IPS-NIHi7 (cell line): Measurements from ENCODE around the gene ZNF831.

Source experiments
- DNase-seq: peaks from one replicate; pipeline ENCODE4 v3.0.0; 2012; ENCODE audit warnings: mixed read lengths; ENCODE audit errors: extremely low spot score

Gene ZNF831

DNA sequence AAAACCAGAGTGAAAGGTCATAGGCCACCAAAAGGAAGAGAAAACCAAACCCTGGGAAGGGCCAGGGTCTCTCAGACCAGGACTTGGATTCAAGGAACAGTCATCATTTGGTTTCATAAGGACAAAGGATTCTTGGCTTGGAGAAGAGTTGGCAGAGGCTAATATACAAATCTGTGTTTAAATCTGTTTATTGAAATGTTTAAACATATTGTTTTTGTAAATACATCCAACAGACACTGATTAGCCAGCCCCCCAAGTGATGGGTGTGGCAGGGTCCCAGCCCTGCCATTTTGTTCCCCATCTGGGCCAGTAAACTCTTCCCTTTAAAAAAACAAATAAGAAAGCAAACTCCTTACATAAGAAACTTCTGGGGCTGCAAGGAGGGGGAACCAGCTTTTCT lies 6.1 kb upstream of the ZNF831 start:
- no peak for DNase-seq

DNA sequence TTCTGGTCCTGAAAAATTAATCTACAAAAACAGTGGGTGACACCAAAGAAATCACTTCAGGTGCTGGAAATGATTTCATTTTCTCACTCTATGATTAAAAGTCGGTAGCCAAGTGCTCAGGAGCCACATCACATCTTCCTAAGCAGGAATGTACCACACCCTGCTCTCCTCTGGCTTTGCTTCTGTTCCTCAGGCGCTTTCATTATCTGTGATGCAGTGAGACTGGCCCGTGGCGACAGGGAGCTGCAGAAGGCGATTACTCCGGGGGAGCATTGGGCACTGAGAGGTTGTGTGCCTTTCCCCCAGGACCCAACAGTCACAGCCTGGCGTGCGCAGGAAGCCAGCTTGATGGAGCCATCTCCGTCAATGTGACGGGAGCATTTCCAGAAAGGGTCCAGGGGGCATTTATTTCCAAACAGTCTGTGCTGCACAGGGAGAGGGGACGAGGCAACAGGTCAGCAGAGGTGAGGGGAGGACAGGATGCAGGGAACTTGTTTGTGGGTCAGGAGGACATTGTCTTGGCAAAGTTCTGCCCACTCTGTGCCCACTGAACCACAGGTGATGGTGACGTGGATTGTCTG lies 5.6 kb upstream of the ZNF831 start:
- no peak for DNase-seq

DNA sequence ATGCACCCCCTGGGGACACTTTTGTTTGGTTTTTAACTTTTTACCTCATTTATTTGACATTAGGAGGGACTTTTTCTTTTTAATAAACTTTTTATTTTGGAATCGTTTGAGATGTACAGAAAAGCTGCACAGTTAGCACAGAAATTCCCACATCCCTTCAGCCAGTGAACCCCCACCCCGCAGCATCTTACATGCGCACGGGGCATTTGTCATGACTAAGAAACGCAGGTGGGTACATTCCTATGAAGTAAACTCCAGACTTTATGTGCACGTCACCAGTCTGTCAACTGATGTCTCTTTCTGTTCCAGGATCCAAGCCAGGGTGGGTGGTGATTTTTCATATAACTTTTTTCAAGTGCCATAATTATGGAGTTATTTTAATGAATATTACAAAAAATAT lies 4.9 kb upstream of the ZNF831 start:
- no peak for DNase-seq

DNA sequence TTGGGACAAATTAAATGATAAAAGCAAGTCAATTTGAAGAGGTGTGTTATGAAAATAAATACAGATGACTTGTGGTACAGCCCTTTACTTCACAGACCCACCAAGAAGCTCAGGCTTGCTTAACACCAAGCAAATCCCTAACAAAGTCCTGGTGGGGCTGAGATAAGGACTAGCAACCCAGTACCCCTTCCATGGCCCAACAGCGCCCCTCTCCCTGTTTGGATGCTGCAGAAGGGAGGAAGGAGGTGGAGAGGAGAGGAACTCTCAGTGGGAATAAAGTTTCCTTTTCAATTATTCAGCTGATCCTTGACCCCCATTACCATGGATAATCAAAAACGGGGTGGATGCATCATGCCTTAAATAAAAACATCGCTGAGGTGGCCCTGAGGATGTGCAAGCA lies 4.5 kb upstream of the ZNF831 start:
- DNase-seq = peak; percentile 54

DNA sequence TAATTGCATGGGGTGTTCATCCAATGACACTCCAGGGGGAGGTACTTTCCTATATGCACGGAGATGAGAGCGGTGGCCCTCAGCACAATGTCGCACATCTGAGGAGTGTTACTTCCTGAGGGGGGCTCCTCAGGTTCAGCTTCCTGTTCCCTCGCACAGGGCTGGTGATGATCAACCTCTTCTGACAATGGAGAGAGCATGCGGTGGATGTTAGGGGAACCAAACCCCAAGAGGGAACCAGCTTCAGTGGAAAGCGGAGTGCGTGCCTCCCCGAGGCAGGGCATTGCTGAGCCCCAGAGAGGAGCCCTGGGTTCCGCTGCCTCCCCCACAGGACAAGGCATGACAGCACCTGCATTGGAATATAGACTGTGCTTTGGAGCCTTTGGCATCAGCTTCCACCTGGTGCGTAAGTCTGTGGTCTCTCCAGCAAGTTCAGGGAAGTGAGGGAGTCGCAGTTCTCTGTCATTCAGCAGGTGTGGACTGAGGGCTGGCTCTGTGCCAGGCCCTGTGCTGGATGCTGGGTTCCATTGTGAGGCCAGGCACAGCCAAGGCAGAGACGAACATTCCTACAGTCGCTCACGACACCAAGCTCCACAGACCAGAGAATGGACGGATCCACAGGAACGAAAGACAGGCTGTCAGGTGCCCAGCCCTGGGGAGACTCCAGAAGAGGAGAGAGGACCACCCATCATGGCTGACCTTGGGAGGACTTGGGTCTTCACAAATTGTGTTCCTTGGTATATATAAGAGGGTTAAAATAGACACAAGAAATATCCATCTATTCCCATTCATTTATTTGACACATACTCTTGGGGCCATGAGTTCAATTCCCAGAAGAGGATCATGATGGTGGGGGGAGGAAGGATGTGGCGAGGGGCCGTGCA lies 3.9 kb upstream of the ZNF831 start:
- no peak for DNase-seq

DNA sequence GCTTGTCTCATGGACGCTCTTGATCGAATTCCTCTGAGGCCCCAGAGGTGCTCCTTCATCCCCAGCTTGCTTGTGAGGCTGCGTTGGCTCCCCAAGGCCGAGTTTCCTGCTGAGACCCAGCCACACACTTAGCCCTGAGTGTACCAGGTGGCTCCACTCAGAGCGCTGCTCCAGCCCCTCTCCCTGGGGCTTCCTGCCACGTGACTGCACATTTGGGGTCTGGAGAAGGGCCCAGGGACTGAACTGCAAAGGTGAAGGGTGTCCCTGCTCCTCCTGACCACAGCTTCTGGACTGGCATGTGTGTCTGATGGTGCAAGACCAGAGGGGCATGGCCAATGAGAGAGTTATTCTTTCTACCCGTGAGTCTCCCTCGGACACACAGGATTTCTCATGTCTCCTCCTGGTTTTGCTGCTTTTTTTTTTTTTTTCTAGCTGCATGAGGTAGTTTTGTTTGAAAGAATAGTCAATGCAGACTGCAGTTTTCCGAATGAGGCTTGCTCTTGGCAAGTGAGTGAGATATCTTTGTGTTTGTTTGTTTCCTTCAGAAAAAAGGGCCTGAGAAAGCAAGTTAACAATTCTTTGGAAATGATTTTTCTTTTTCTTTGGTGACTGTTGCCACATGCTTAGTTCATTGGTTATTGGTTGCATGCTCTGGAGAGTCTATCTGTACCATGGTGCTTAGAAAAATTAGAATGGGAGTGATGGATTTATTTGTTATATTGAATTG lies 3.1 kb upstream of the ZNF831 start:
- DNase-seq = no peak

GRCh38 chr20:59161721-59162120 lies 1.9 kb upstream of the ZNF831 start:
- no peak for DNase-seq

DNA sequence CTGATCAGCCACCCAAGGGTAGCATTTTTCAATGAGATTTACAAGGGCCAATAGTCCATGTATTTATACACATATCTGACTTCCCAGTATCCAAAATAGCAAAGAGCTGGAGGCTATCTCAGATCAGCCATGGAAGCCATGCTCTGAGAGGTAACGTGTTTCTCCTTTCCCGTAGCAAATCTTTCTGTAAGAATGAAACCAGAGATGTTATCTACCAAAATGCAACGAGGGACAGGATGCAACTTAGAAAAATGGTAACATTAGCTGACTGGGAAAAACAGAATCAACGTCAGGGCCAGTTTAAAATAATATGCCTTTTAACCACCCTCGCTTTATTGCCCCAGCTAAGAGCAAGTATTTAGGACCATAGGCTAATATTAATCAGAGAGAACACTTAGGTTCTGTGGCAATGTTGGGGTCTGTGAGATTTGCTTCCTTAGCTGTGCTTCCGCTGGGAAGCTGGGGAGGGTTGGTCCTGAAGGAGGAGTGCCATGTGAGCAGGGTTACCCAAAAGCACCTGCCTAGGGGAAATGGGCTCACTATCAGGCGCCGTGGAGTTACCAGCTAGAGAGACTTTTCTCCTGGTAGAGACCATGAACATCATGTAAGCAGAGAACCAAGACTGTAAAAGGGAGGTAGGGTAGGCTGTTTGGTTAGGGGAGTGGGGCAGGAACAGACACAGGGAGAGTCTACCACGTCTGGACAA lies 1.2 kb downstream of the ZNF831 start:
- no peak for DNase-seq

- DNase-seq = no peak
These were observed 1.8 kb downstream of the ZNF831 start for GRCh38 chr20:59165396-59165795.

GRCh38 chr20:59165891-59166709 lies 2.5 kb downstream of the ZNF831 start:
- no peak for DNase-seq

DNA sequence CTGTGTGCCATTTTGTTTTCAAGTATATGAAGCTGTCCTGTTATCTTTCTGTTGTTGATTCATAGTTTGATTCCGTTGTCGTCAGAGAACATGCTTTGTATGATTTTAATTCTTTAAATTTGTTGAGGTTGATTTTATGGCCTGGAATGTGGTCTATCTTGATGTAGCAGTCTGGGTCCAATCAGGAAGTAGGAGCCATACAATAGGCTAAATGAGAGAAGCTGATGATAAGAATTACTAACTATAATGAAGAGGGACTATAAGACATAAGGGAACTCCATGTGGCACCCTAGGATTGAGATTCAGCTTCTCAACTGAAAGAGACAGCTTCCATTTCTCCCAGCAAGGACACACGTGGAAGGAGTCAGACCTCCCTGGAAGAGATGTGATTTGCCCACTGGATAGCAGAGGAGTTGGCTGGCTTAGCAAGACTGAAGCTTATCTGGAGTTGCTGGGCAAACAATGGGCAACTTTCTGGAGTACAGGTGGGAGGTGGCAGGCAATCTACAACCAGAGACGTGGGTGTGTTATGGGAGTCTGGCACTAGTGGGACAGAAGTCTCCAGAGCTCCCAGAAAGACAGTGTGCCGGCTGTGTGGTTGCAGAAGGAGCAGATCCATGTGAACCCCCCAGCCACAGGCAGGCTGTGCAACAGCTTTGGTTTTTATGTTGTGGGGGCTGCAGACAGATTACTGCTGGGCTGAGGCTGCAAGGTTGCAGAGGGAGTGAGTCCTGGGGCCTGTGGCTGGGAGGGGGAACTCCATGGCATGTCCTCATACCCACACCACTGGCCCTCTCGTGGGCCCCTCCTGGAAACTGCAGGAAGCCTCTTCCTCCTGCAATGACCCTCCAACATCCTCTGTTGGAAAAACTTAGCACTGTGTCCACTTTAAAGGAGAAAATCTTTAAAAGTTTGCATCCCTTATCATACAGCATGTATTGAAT lies 7.1 kb downstream of the ZNF831 start:
- DNase-seq = no peak

DNA sequence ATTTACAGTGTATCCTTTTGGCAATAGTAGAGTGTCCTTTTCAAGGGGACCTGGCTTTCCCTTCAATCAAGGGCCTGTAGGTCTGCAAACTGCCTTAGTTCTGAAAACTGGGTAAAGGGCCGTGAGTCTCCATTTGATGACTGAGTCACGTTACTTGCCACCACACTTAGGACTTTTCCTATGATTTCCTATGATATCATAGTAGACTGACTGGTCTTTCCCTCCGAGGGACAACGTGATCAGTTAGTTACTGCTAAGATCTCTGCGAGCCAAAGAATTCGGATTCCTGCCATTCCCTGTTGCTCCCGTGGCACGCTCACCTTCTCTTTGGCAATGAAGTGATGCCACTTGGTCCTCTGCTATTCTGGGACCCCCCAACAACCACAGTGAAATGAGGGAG lies 8.4 kb downstream of the ZNF831 start:
- no peak for DNase-seq

DNA sequence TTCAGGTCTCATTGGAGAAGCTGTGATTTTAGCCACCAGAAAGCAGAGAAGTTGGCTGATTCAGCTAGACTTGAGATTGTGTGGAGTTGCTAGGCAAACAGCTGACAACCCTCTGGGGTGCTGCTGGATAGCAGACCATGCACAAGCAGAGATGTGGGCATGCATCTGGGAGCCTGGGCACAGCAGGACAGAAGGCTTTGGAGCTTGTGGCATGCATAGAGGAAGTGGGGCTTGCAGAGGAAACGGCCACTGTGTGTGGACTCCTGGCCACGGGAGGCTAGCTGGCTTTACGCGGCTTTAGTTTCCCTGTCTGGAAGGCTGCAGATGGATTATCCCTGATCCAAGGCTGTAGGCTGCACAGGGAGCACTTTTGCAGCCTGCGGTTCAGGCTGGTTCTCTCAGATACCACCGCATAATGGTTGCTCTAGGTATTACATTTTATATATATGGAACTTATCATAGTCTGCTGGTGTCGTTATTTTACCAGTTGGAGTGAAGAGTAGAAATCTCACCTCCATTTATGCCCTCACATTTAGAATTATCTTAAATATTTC lies 10.4 kb downstream of the ZNF831 start:
- no peak for DNase-seq

GRCh38 chr20:59175002-59175401 lies 11.4 kb downstream of the ZNF831 start:
- DNase-seq = no peak

- no peak for DNase-seq
These were observed 12.2 kb downstream of the ZNF831 start for GRCh38 chr20:59175861-59176260.

DNA sequence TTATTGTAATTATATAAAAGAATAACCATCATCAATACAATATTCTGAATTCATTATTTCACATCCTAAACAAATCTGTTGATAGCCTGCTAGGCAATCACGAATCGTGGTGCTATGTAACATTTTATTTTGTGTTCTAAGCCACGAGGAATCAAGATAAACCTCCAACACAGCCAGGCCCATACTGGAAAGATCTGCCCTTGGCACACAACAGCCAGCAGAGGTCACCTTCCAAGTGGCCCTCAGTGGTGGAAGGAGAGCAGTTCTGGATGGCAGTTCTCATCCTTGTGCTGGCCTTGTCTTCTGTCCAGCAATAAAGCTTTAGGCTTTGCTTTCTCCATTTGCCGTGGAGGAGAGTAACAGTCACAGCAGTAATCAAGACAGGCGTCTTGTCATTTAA lies 13.2 kb downstream of the ZNF831 start:
- DNase-seq = peak; percentile 34

DNA sequence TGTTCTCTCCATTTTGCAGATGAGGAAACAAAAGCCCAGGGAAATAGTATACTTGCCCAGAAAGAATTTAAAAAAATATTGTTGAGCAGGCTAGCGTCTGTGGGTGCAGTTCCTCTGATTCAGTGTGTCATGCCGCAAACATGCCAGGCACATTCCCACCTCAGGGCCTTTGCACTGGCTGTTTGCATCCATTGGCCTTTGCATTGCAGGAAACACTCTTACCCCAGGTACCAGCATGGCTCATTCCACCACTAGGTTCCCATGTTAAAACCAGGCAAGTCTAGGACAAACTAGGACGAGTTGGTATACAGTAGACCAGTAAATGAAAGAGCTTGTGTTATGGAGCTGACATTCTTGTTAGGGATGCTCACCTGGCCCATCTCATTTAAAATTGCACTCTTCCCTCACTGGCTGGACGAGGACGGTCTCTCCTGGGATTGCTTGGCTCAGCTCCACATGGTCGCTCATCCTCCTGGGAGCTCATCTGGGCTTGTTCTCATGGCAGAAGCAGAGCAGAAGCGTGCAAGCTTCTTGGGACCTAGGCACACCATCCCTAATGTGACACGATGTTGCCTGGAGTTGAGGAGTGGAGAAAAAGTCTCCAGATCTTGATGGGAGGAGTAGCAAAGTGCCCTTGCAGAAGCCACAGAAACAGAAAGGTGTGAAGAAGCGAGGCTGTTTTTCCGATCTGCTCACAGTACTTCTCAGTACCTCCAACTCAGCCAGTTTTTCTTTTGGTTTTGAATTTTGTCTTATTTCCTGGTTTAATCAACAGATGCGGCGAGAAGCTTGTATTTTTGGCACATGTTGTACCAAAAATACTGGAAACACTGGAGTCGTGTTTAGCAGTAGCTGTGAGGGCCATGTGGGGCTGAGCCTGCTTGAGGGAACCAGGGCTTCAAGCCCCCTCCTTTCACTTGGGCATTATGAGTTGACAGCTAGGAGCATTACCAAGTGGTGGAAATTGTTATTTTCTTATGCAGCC lies 13.9 kb downstream of the ZNF831 start:
- no peak for DNase-seq

- no peak for DNase-seq
These were observed 15.5 kb downstream of the ZNF831 start for GRCh38 chr20:59178983-59179595.
